HG03139 (cell line): ENCODE data around the gene BANK1.

ENCODE experiments used
- ATAC-seq: cut with Tn5 transposase; IDR thresholded peaks from one replicate; pipeline ENCODE4 v1.9.1; 2021; ENCODE audit not compliant: unreplicated experiment

BANK1 gene, protein sequence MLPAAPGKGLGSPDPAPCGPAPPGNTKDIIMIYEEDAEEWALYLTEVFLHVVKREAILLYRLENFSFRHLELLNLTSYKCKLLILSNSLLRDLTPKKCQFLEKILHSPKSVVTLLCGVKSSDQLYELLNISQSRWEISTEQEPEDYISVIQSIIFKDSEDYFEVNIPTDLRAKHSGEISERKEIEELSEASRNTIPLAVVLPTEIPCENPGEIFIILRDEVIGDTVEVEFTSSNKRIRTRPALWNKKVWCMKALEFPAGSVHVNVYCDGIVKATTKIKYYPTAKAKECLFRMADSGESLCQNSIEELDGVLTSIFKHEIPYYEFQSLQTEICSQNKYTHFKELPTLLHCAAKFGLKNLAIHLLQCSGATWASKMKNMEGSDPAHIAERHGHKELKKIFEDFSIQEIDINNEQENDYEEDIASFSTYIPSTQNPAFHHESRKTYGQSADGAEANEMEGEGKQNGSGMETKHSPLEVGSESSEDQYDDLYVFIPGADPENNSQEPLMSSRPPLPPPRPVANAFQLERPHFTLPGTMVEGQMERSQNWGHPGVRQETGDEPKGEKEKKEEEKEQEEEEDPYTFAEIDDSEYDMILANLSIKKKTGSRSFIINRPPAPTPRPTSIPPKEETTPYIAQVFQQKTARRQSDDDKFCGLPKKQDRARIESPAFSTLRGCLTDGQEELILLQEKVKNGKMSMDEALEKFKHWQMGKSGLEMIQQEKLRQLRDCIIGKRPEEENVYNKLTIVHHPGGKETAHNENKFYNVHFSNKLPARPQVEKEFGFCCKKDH

DNA sequence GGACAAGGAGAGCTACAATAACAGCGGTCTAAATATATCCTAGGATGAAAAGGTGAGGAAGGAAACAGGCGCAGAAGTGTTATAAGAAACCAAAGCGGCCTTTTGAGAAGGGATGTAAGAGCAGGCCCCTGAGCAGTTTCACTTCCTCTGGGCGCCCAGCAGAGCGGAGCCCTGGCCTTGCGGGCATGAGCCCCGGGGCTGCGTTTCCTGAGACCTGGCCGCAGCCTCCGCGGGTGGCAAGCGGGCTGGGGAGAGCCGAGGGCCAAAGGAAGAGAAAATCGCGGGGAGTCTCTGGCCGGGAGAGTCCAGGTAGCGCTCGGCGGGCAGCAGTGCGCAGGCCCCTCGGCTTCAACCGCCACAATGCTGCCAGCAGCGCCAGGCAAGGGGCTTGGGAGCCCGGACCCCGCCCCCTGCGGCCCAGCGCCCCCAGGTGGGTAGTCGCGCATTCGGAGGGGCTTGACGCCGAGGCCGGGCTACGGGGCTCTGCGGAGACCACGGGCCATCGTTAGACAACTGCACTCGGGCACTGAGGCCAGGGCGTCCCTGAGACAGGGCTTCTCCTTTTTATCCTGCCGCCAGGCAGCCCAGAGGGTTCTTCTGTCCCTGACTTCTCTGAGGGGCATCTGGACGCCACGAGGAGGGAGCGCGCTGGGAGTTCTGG is at the start of gene BANK1:
Gene BANK1, plus strand, starts transcription at position 210 of the 661 bp plus-strand sequence. Its CDS starts 151 bp downstream, at position 361.
- ATAC-seq: peak; percentile 100

DNA sequence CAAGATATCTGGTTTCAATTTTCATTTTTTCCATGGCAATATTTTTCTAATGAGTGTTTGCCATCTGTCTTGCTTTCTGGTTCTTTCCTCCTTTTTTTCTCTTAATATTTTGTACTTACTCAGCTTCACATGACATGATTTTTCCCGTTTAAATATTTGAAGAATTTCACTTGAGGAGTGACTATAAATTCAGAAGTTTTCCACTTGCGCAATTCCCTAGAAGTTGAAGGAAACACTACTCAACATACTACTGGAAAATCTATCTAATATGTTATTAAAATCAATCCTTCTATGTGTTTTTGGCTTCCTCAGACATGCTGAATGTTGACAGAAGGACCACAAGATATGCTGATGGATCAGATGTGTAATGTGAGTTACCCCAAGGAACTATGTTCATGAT is 36.8 kb upstream of the BANK1 start:
- no peak for ATAC-seq

DNA sequence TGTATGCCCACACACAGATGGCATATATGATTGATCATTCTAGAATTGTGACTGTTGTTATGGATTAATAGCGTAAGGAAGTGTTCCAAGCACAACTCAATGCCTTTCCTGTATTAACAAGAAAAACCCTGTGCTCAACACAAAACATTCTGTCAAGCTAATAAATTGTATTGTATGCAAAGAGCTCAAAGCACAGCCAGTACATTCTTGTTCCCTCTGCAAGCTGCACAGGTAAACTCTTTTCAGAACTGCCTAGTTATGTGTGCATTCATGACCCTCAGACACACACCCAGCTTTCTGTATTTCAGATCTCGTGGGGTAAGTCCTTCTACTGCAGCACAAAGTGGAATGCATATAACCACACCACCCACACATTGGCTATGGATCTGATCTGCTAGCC is 34.3 kb upstream of the BANK1 start:
- ATAC-seq: no peak

DNA sequence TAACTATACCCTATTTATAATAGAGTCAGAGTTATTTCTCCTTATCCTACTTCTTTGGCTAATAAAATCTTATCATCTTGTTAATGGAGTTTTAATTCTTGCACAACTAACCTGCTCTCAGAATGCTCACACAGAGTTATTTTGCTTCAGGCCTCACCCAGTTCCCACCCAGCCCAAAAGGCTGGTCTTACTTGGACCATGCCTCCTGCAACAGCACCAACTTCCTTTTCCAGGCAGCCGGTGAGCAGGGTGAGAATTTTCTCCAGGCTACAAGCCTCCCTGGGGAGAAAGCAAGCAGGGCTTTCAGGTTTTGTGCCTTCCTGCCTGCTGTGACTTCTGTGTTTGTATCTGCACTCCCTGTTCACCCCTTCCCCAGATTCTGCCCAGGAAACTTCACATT is 29.1 kb upstream of the BANK1 start:
- no peak for ATAC-seq

DNA sequence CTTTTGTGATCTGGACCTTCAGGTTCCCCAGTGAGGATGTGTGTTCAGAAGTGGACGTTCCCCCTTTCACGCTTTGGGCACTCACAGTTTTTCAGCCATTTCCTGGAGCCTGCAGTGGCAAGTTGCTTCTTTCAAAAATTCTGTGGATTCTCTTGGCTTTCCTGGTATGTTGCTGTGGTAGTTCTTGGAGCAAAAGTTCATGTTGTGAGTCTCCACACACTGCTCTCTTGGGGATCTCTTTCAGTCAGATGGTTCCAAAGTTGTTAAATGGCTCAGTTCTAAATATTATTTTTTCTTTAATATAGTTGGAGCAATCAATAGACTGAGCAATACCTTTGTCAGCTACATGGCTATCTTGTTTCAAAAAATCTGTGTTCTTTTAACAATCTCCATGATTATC is 28.5 kb upstream of the BANK1 start:
- ATAC-seq: no peak

DNA sequence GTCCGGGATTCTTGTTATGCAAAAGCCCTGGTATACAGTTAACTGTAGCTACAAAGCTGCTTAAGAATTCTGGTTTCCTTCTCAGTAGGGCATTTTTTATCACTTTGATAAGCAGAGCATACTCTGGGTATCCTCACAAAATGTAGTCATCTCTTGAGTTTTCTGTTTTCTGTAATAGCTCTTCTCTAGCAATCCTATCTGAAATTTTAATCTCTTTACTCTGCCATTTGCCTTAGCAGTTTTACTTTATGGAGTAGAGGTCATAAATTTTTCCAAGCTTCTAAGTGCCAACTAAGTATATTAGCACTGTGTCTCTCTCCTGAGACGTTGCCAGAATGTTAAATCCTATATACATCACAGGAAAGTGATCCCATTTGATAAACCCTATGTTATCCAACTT is 28.0 kb upstream of the BANK1 start:
- no peak for ATAC-seq

DNA sequence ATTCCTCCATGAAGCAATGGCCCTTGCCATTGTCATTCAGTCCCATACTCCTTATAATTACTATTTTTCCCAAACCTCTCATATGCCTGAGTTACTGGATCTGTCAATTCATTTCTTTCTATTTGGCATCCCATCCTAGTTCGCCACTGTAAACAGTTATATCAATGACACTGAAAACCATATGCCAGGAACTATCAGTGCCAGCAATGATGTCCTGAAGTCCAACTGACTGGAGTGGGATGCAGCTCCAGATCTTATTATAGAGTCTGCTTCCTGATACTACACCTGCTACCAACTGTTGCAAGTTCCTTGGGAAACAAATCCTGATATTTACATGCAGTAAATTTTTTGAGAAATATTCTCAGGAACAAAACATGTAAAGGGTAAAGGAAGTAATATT is 27.0 kb upstream of the BANK1 start:
- no peak for ATAC-seq

DNA sequence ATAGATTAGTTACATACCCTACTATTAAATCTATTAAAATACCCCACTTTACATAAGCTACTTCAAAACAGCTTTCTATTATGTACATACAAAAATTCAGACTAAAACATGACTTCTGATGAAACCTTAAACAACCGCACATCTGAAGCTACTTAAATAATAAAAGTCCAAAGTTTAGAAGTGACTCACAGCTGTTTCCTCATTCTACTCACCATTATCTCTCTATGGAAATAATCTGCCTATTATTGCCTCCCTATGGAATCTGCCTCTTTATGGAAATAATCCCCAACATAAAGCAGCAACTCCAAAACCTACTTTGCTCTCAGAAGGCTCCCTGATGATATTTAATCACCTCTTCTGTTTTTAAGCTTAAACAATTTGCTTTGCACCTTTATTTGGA is 15.7 kb upstream of the BANK1 start:
- ATAC-seq: no peak

DNA sequence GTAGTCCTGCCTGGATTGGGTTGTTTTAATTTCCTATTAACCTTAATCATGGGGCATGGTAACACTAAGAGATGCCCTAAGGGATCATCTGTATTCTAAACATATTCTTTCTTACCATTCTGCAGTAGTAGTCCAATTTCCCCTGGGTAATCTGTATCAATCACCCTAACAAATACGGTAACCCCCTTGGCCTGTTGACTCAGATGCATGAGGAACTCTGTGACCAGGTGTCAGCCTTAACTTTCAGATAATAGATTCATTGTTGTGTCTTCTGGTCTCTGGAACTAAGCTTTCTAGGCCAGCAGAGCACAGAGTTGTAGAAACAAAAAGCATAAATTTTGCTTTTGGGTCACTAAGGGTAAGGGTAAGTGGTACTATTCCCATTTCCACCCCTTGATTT is 13.1 kb upstream of the BANK1 start:
- no peak for ATAC-seq

DNA sequence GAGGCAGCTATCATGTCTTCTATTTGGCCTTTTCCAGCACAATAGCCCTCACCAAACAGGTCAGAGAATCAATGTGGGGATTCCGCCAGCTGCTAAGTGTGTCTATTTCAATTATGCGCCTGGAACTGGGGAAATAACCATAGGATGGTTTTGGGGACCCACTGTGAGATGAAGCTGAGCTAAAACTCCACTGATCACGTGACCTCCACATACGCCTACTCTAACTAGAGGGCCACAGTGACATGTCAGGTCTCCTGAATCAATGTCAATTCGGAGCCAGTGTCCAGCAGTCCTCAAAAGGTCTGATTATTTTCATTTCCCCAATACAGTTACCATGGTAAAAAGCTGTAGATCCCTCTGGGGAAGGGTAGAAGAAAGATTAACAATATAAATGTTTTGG is 10.2 kb upstream of the BANK1 start:
- ATAC-seq: no peak

DNA sequence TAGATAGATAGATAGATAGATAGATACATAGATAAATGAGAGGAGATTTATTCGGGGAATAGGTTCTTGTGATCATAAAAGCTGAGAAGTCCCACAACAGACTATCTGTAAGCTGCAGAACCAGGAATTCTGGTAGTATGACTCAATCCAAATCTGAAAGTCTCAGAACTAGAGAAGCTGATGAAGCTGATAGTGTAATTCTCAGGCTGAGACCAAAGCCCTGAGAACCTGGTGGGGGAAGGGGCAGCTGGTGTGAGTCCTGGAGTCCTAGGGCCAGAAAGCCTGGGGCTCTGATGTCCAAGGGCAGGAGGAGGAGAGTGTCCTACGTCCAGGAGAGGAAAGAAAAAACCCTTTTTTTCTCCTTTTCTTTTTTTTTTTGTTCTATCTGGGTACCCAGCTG is 8.0 kb upstream of the BANK1 start:
- no peak for ATAC-seq

DNA sequence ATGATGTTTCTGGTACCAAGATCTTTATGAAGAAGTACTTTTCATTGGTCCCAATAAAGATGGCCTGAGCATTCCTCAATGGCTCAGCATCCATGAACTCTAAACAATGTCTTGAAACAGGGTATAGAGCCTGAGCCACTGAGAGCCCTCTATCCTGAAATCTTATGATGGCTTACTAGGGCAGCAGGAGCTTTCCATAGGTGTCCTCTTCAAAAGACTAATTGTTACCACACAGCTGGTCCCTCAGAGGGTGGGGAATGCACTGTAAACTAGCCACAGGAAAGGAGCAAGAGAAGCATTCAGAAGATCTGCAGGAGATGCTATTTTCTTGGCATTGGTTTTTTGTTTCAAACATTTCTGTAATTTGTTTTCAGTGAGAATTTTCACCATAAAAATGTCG is 5.6 kb upstream of the BANK1 start:
- ATAC-seq: no peak

DNA sequence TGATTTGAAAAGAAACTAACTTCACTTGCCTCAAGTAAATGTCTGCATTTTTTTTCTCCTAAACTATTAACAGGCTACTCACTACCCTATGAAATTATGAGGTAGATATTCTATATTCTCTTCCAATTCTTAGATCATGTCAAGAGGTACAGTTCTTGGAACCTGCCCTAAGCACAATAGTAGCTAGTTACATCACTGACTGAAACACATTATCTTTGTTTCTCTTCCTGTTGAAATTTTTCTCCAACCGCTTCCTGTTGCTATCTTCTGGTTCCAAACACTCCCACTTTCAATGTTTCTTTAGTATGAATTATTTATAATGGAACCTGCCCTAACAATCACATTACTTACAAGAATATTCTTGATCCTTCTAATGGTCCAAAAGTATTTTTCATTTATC is 5.0 kb upstream of the BANK1 start:
- ATAC-seq: no peak

DNA sequence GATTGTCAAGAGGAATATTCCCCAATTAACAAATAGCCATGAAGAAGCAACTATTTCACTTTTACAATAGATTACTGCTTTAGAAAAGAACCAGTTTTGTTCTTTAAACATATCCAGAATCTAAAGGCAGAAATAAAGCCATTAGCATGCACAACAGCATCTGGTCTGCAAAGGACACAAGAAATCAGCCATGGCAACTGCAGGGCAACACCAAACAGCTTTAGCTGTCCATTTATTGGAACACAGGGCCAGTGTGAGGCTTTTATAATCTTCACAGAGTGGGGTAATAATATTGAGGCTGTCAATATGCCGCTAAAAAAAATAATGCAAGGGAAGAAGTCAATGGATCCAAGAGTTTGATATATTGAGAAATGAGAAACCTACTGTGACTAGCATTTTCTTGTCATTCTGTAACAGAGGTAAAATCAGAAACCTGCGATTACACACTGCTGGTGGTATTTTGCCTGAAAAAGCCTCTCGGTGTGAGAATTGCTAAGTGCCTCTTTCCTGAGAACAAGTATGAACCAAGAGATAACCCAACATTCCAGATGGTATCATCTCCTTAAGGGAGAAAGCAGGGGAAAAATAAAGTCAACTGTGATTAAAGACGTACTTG is 2.7 kb upstream of the BANK1 start:
- no peak for ATAC-seq

DNA sequence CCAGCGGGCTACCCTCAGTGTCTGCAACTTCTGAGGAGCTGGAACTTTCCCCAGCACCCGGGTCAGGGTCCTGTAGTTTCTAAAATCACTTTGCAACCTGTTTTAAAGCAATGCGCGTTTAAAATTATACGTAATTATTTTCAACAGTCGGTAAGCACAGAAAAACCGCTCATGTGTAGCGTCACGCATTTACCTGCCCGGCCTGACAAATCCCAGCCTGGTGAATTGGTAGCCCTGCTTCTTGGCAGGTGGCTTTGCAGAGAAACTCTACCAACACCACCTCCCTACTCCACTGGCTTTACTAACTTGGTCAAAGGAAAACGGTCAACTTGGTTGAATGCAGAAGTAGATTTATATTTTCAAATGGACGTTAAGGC is 640 bp downstream of the BANK1 start:
- ATAC-seq: peak; percentile 12

DNA sequence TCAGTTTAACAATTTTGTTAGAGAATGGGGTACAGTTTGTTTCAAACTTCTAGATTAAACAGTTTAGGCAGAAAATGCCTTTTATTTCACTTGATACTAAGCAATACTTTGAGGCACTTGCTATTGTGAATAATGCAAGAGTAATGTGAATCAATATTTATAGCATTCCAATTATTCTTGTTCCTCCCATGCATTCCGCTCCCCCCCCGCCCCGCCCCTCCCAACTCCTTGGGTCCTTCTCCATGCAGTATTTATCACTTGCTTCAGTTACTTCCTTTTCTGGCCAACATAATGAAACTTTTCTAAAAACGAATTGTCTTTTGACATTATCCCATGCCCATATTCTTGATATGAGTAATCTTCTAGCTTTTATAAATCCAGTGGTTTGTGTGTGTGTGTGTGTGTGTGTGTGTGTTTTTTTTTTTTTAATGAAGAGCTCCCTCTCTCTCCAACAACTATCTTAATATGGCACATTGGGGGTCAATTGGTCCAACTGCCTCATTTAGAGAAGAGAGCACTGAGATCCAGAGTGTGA is 1.6 kb downstream of the BANK1 start:
- no peak for ATAC-seq

DNA sequence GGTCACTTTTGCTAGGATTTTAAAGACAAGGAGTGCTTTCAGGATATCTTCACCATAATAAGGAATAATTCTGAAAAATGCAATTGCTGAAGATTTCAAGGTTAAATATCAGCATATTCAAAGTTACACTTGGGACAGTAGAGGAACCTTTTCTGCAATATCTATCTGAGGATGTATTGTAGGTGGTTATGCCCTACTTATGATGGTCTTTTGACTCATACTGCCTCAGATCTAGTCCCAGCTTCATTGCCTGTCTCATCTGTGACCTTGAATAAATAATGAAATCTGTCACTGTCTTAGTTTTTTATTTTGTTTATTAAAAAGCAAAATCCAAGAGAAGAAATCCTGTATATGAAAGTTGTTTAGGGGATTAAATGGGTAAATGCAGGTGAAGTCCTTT is 2.9 kb downstream of the BANK1 start:
- no peak for ATAC-seq

DNA sequence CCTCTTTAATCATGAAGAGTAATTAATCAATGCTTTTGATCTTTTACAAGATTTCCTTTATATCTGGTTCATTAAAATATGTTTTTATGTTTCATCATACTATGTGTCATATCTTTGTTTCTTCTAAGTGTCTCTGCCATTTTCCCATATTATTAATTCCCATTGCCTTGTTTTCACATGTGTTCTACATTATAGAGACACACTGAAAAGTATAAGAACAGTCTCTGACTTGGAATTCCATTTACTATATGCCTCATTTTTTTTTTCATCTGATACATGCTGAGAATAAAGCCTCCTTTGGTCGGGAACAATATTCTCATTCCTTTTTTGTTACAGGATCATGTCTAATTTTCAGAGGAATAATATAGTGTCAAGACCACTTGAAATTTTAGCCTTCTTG is 4.3 kb downstream of the BANK1 start:
- no peak for ATAC-seq

DNA sequence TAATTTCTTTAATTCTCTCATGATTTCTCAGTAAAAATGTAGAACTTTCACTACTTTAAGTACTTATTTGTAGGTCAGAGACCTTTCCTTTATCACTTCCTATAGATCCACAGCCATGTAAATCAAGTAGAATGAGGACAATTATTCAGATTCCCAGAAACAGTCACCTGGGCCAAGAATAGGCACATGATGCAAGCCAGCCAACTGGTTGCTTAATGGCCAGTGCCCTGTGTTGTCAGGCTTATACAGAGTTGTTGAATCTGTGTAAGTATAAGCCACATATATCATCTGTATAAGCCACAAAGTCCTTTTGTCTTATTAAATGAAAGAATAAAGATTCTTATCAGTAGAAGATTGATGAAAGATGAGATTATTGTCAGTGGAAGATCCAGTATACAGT is 5.2 kb downstream of the BANK1 start:
- ATAC-seq: no peak

DNA sequence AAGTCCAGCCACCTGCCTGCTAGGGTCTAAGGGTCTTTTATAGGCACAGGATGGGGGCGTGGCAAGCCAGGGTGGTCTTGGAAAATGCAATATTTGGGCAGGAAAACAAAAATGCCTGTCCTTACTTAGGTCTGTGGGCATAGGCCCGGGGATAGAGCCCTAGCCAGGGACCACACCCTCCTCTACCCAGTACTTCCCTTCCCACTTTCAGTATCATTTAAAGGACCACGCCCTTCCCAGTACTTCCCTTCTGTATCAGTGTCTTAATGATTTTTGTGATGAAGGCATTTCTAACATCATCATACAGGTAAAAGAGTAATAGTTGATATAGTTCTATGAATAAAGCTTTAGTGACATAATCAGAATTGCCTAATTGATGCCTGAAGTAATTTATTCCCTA is 11.4 kb downstream of the BANK1 start:
- ATAC-seq: no peak

DNA sequence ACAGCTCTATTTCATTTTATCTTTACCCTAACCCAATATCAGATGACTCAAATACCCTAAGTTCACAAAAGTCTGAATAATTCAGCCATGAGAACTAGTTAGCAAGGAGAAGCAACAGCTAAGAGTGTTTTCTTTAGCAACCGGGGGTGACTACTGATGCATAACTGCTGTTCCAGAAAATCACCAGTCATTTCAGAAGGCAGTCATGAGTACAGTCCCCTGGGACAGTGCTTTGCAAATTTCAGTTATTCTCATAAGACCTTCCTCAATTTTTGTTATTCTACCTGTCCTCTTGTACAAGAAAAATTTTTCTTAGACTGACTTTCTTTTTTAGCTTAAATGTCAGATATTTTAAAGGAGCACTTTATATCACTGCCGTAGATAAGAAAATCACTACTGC is 16.4 kb downstream of the BANK1 start:
- peak; percentile 97 for ATAC-seq
